Natural killer cell (primary cell): Measurements from ENCODE around the gene OR2A25. TPM values are rescaled to one million over a fixed set of nuclear protein-coding genes. Genes with fewer than 3 reads are reported as not detected.

ENCODE experiments used
- ATAC-seq, 3 donors: fragments of 150-1000 bp in 2 of 3; fragments of 200-7000 bp in 1 of 3; cut with Tn5 transposase; 1 replicate in 1 of 3; 2 replicates in 2 of 3; pipeline ENCODE4 v1.10.0; 2021; ENCODE audit warnings: mild to moderate bottlenecking in 2 of 3, moderate library complexity in 2 of 3
- DNase-seq, 2 donors: peaks; one replicate each; pipeline versions ENCODE4 v3.0.0 to v3.0.0-alpha.2; 2013 to 2021; ENCODE audit warnings: mixed read lengths in 1 of 2
- H3K27ac ChIP-seq: one replicate; pipeline ENCODE4 v1.5.1; 2013; ENCODE audit warnings: mild to moderate bottlenecking, low read length
- H3K27me3 ChIP-seq: one replicate; pipeline ENCODE4 v1.6.1; 2013; ENCODE audit warnings: low read length; ENCODE audit not compliant: control insufficient read depth, insufficient read depth
- H3K36me3 ChIP-seq: one replicate; pipeline ENCODE4 v1.6.1; 2013; ENCODE audit warnings: low read length; ENCODE audit not compliant: control insufficient read depth, insufficient read depth
- H3K4me1 ChIP-seq: one replicate; pipeline ENCODE4 v1.6.1; 2013; ENCODE audit warnings: low read length; ENCODE audit not compliant: control insufficient read depth, insufficient read depth
- H3K4me3 ChIP-seq: one replicate; pipeline ENCODE4 v1.5.1; 2013; ENCODE audit warnings: low read length
- H3K9me3 ChIP-seq: one replicate; pipeline ENCODE4 v1.6.1; 2013; ENCODE audit warnings: low read length; ENCODE audit not compliant: control insufficient read depth, insufficient read depth
- H3K27ac Mint-ChIP-seq, 2 donors: one replicate each; pipeline ENCODE4 v1.8.0; 2022; ENCODE audit warnings: mild to moderate bottlenecking in 2 of 2, mixed read lengths in 2 of 2, moderate library complexity in 1 of 2
- H3K27me3 Mint-ChIP-seq, 2 donors: one replicate each; pipeline ENCODE4 v1.8.0; 2022; ENCODE audit warnings: low read depth in 2 of 2, mixed read lengths in 2 of 2
- H3K36me3 Mint-ChIP-seq: one replicate; pipeline ENCODE4 v1.8.0; 2022; ENCODE audit warnings: mixed read lengths
- H3K4me1 Mint-ChIP-seq, 2 donors: one replicate each; pipeline ENCODE4 v1.8.0; 2022; ENCODE audit warnings: mixed read lengths in 2 of 2
- H3K4me3 Mint-ChIP-seq: one replicate; pipeline ENCODE4 v1.8.0; 2022; ENCODE audit warnings: mild to moderate bottlenecking, moderate library complexity, mixed read lengths
- H3K9me3 Mint-ChIP-seq, 2 donors: one replicate each; pipeline ENCODE4 v1.8.0; 2022; ENCODE audit warnings: mixed read lengths in 2 of 2
- CTCF ChIP-seq: fragments of 200-600 bp; IDR thresholded peaks from one replicate; pipeline ENCODE4 v1.8.0; 2022; ENCODE audit warnings: antibody characterized with exemption
- WGBS: methylation state at CpG from one replicate; pipeline ENCODE4 v1.1.7; 2013; ENCODE audit warnings: missing lambda C conversion rate; ENCODE audit not compliant: insufficient coverage; 5-methylcytosine and 5-hydroxymethylcytosine counted together
- intact Hi-C: fragments of 100-400 bp; cut with micrococcal nuclease; formaldehyde crosslinking; loops from one replicate; pipeline ENCODE4 v1.14.2; 2022
- total RNA-seq, 4 donors: library from RNA; stranded (reverse); fragments of 120-200 nt in 1 of 4; gene quantifications; one replicate each; pipeline versions ENCODE4 v1.2.3 to v1.2.4, GENCODE V29; 2013 to 2022

The OR2A25 gene
- not detected for total RNA-seq
- not detected for total RNA-seq (2013)

GRCh38 chr7:144069511-144069910 lies at the start of gene OR2A25:
Gene OR2A25 (plus strand): TSS chr7:144069811. CDS start chr7:144074220, 4,409 bp downstream.
- H3K36me3 ChIP-seq, result no peaks in the 10 kb centered on the region
- Mint-ChIP-seq H3K4me3 (no peak within 1 kb of the TSS), H3K9me3 (no peaks in the 10 kb centered on the region), H3K27ac (no peak within 1 kb of the TSS), H3K36me3 (no peaks in the 10 kb centered on the region), H3K27me3 (no peaks in the 10 kb centered on the region), H3K4me1 (no peaks in the 10 kb centered on the region)
- 72% methylated on average over 1 of the region's 1 CpG for WGBS
- ATAC-seq, result no peak
- TF ChIP-seq CTCF, result no peak
- no peak within 1 kb of the TSS for H3K27ac ChIP-seq
- intact Hi-C loops, result no loop called here
- H3K4me3 ChIP-seq, result no peak within 1 kb of the TSS
- DNase-seq, result no peak
- no peaks in the 10 kb centered on the region for H3K9me3 ChIP-seq
- no peaks in the 10 kb centered on the region for H3K27me3 ChIP-seq
- H3K4me1 ChIP-seq, result no peaks in the 10 kb centered on the region

GRCh38 chr7:144020340-144020739 lies 49.3 kb upstream of the OR2A25 start:
- intact Hi-C loops, result no loop called here
- H3K9me3 Mint-ChIP-seq, result no peaks in the 10 kb centered on the region
- Histone ChIP-seq H3K36me3 (no peaks in the 10 kb centered on the region), H3K27ac (no peak overlapping the region), H3K27me3 (no peaks in the 10 kb centered on the region), H3K9me3 (no peaks in the 10 kb centered on the region), H3K4me1 (no peaks in the 10 kb centered on the region), H3K4me3 (no peak overlapping the region)
- ATAC-seq (no peak), DNase-seq (no peak)
- H3K36me3 Mint-ChIP-seq, result no peaks in the 10 kb centered on the region
- H3K4me3 Mint-ChIP-seq, result no peak overlapping the region
- no peak for TF ChIP-seq CTCF
- no peaks in the 10 kb centered on the region for H3K4me1 Mint-ChIP-seq
- H3K27me3 Mint-ChIP-seq, result peaks cover 8 to 9% of the 10 kb centered on the region in 2 donors
- H3K27ac Mint-ChIP-seq, result no peak overlapping the region
- 60% methylated on average over 3 of the region's 3 CpGs for WGBS

GRCh38 chr7:144022169-144022568 lies 47.4 kb upstream of the OR2A25 start:
- H3K4me1 Mint-ChIP-seq, result no peaks in the 10 kb centered on the region
- no peaks in the 10 kb centered on the region for H3K9me3 Mint-ChIP-seq
- TF ChIP-seq CTCF, result no peak
- H3K4me1 ChIP-seq, result no peaks in the 10 kb centered on the region
- no peak overlapping the region for H3K27ac ChIP-seq
- no peak overlapping the region for H3K4me3 Mint-ChIP-seq
- H3K27me3 ChIP-seq, result no peaks in the 10 kb centered on the region
- no peak overlapping the region for H3K4me3 ChIP-seq
- ATAC-seq (no peak), DNase-seq (no peak)
- H3K36me3 Mint-ChIP-seq, result no peaks in the 10 kb centered on the region
- no peak overlapping the region for H3K27ac Mint-ChIP-seq
- peaks cover 8 to 9% of the 10 kb centered on the region in 2 donors for H3K27me3 Mint-ChIP-seq
- intact Hi-C loops, result no loop called here
- no peaks in the 10 kb centered on the region for H3K9me3 ChIP-seq
- no peaks in the 10 kb centered on the region for H3K36me3 ChIP-seq

- DNase-seq, result no peak
- 75% methylated on average over 2 of the region's 4 CpGs for WGBS
These were observed 46.3 kb upstream of the OR2A25 start for GRCh38 chr7:144023171-144023827.

More at GRCh38 chr7:144023171-144023827, 46.3 kb upstream of the OR2A25 start:
- no peak overlapping the region for H3K4me3 Mint-ChIP-seq
- intact Hi-C loops, result no loop called here
- H3K9me3 ChIP-seq, result no peaks in the 10 kb centered on the region
- no peaks in the 10 kb centered on the region for H3K36me3 Mint-ChIP-seq
- H3K27ac ChIP-seq, result no peak overlapping the region
- H3K4me1 ChIP-seq, result no peaks in the 10 kb centered on the region
- no peak for ATAC-seq
- H3K36me3 ChIP-seq, result no peaks in the 10 kb centered on the region
- TF ChIP-seq CTCF, result no peak
- H3K27me3 ChIP-seq, result no peaks in the 10 kb centered on the region
- no peak overlapping the region for H3K4me3 ChIP-seq
- H3K27ac Mint-ChIP-seq, result no peak overlapping the region
- no peaks in the 10 kb centered on the region for H3K4me1 Mint-ChIP-seq
- H3K9me3 Mint-ChIP-seq, result no peaks in the 10 kb centered on the region
- H3K27me3 Mint-ChIP-seq, result peaks cover 5 to 9% of the 10 kb centered on the region in 2 donors
